T follicular helper cell (primary cell): ENCODE data around the gene ABCA13.

ENCODE experiments used
- DNase-seq: peaks from one replicate; pipeline ENCODE4 v3.0.0-alpha.2; 2020; ENCODE audit warnings: low read depth

The ABCA13 gene

DNA sequence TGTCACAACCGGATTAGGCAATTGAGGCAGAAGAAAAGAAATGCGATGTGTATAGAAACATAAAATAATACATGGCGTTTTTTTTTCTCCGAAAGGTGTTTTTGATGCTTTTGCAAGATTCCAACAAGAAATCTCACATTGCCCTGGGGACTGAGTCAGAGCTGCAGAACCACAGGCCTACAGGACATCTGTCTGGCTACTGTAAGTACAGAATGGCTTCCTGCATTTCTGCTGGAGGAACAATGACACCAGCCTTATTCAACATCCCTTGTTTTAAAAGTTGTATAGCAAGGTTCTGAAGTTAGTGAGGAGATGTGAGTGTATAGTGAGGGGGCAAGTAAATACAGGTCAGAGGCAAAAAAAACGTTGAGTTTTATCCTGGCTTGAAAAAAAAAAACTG, 256.4 kb downstream of the ABCA13 start:
- no peak for DNase-seq

- DNase-seq, result no peak
These were observed 256.9 kb downstream of the ABCA13 start for GRCh38 chr7:48428091-48428684.

- DNase-seq, result no peak
These were observed 257.9 kb downstream of the ABCA13 start for GRCh38 chr7:48429117-48429516.

DNA sequence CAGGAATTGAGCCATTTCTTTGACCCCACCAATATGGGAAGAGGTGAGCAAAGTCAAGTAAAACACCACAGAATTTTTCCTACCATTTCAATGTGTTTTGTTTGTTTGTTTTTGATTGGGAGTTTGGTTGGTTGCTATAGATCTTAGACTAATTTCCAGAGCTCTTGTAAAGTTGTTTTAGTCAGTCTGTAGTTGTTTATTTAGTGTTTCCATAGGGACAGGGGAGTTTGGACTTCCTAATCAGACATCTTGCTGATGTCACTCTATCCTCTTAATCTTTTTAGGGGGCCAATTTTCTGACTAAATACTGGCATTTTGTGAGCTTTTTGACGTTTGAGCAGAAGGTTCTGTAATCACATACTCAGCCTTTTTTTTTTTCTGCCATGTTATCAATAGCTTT, 266.9 kb downstream of the ABCA13 start:
- DNase-seq, result no peak

DNA sequence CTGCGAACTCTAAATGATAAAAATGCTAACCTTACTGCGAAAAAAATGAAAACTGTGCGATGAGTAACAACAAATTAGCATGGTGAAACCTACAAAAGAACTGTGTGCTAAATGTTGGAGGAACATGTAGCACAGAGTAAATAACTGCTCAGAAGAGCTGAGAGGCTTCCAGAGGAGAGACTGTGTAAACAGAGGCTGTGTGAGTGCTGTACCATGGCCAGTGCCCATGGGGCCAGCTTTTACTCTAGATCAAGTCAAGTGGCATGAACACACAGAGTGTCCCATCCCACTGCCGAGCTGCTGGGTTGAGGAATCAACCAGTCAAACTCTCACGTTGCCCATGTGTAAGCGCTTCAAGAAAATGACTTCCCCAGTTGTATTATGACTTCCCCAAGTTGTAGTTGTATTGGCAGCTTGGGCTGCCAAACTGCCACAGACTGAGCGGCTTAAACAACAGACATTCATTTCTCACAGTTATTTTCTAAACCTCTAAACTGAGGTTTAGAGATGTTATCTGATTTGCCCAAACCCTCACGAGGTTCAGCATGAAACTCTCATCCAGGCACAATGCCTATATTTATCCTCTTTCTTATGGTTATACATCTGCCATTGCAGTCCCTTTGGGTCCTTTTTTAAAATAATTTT, 270.7 kb downstream of the ABCA13 start:
- DNase-seq, result no peak

- DNase-seq, result no peak
These were observed 271.8 kb downstream of the ABCA13 start for GRCh38 chr7:48443051-48443450.

DNA sequence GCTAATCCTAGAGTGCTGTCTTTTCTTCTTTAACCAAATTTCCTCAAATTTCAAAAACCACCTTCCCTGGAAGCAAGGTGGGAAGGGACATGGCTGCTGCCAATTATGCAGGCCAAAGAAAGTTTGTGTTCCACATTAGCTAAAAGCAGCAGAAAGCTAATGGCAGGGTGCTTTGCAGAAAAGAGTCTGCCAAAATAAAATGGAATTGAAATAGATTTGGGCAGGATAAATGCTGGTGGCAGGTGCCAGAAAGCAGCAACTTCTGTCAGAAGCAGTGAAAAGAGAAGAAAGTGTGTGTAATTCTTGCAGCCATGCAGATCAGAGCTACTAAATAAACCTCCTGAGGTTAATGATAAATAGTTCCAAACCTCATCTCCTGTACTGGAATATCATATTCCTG, 275.5 kb downstream of the ABCA13 start:
- no peak for DNase-seq

DNA sequence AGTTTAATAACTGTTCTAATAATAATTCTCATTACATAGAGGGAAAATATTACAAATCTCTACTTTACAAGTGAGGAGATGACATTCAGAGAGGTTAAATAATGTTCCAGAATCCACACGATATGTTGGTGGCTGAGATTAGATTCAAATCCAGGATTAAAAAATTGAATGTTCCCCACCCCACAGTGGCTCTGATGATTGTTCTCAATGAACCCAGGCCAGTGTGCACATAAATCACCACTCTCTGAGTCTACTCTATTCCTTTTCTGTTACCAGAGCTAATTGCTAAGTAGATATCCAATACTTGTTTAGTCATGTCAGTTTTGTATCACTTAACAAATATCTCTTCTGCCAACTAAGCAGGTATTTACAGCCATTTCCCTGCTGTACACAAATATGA, 281.0 kb downstream of the ABCA13 start:
- no peak for DNase-seq

GRCh38 chr7:48454750-48455192, 283.5 kb downstream of the ABCA13 start:
- no peak for DNase-seq

GRCh38 chr7:48455363-48455762, 284.1 kb downstream of the ABCA13 start:
- DNase-seq, result no peak

DNA sequence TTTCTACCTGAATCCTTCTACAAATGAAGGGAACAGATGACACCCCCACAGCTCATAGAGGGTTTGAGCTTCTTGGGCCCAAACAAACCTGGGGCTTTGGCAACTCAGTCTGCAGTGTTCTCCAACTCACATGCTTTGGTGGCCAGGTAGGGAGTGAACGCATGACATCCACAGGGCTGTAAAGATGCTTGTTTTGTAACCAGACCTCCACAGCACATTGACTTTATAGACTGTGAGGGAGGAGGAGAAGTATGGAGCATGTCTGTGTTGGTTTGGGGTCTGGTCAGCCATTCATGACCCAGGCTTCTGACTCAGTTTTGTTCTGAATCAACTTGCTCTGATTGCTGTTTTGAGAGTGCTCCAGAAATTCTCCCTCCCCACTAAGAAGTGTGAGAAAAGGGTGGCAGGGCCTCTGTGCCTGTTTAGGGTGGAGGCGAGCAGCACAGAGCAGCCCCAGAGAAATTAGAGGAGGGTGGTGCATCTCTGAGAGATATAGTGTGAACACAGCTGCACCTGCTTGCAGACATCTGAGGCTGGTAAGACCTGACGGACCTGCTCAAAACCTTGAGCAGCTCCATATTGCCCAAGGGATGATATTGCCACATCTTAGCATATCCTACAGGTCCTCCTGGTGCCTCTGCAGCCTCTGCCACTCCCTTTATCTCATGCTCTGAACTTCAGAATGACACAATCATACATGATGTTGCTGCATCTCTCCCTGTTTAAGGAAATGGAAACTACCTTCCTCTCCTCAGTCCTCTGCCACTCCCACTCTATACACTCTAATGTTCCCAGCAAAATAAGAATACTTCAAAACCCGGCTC, 287.7 kb downstream of the ABCA13 start:
- DNase-seq, result no peak

- no peak for DNase-seq
These were observed 295.5 kb downstream of the ABCA13 start for GRCh38 chr7:48466713-48467112.

- DNase-seq, result no peak
These were observed 299.9 kb downstream of the ABCA13 start for GRCh38 chr7:48471196-48471595.

GRCh38 chr7:48472640-48473039, 301.4 kb downstream of the ABCA13 start:
- no peak for DNase-seq

GRCh38 chr7:48473205-48473865, 302.1 kb downstream of the ABCA13 start:
- no peak for DNase-seq

GRCh38 chr7:48481235-48481634, 310.0 kb downstream of the ABCA13 start:
- no peak for DNase-seq

DNA sequence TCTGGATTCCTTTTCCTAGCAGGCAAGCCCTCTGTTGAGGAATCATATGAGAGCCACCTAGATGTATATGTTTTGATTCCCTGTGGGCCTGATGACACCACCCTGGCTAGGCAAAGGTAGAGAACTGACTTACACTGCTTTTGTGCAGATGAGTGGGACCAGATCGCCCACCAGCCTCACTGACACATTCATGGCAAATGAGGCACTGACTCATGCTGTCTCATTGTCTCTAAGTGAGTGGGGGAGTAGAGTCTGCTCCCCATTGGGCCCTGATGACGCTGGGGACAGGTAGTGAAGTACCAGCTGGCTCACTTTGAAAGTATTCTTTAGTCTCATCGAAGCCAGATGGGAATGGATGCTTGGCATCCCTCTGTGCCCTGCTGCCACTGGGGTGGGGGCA, 326.3 kb downstream of the ABCA13 start:
- DNase-seq, result no peak

GRCh38 chr7:48502021-48502420, 330.8 kb downstream of the ABCA13 start:
- DNase-seq, result no peak

GRCh38 chr7:48505051-48505450, 333.8 kb downstream of the ABCA13 start:
- DNase-seq, result no peak

GRCh38 chr7:48505466-48505865, 334.2 kb downstream of the ABCA13 start:
- no peak for DNase-seq

- DNase-seq, result no peak
These were observed 335.3 kb downstream of the ABCA13 start for GRCh38 chr7:48506569-48506968.

DNA sequence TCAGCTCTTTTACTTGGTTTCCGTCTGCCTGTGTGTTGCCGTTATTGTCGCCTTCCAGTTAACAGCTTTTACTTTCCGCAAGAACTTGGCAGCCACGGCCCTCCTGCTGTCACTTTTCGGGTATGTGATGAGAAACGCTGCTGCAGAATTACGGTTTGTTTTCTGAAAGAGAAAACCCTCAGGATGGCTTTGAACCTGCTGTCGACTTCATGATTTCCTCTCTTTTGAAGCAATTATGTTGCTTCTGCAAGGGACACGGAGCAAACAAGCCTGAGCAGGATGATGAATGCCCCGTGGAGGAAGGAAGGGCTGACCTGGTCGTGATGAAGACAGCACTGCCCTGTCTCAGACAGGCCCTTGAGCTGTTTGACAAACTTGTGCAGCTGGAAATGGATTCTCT, 339.8 kb downstream of the ABCA13 start:
- no peak for DNase-seq

- no peak for DNase-seq
These were observed 341.6 kb downstream of the ABCA13 start for GRCh38 chr7:48512892-48513291.
